ENCODE measurements around the gene CRYZL1. TPM values are rescaled to one million over a fixed set of nuclear protein-coding genes. Genes with fewer than 3 reads are reported as not detected.
A peak's percentile ranks its signal among the peaks of the same experiment; 100 is the strongest.

The CRYZL1 gene
- total and polyA plus RNA-seq, 7 experiments from 2014 or later, result 33.0 to 75.5 (median 40.4) TPM

DNA sequence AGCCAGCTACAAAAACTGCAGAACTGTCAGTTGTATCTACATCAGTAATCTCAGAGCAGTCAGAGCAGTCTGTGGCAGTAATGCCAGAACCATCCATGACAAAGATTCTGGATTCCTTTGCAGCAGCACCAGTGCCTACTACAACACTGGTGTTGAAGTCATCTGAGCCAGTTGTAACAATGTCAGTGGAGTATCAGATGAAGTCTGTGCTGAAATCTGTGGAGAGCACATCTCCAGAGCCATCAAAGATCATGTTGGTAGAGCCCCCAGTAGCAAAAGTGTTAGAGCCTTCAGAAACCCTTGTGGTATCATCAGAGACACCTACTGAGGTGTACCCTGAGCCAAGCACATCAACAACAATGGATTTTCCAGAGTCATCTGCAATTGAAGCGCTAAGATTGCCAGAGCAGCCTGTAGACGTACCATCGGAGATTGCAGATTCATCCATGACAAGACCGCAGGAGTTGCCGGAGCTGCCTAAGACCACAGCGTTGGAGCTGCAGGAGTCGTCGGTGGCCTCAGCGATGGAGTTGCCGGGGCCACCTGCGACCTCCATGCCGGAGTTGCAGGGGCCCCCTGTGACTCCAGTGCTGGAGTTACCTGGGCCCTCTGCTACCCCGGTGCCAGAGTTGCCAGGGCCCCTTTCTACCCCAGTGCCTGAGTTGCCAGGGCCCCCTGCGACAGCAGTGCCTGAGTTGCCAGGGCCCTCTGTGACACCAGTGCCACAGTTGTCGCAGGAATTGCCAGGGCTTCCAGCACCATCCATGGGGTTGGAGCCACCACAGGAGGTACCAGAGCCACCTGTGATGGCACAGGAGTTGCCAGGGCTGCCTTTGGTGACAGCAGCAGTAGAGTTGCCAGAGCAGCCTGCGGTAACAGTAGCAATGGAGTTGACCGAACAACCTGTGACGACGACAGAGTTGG, 91.4 kb downstream of the CRYZL1 start:
- POLR2A ChIA-PET, result interaction anchor here (0.6 to 7.3 kb wide), 2 partner anchors 6 to 798 kb away, joined by 3 to 69 read pairs; partner anchors contain the start of genes GART and SON
- Histone ChIP-seq H3K4me1 (ENCODE audit: control insufficient read depth in 2 of 2, insufficient read depth in 2 of 2, low read length in 2 of 2) (peaks cover 9% of the 10 kb centered on the region in 2 donors), H3K27me3 (ENCODE audit: control insufficient read depth in 2 of 2, insufficient read depth in 2 of 2, low read length in 2 of 2) (no peaks in the 10 kb centered on the region), H3K36me3 (ENCODE audit: control insufficient read depth in 2 of 3, insufficient read depth in 3 of 3, low read length in 3 of 3) (peaks cover 38 to 73% (median 41%) of the 10 kb centered on the region in 3 experiments), H3K9me3 (ENCODE audit: control insufficient read depth in 2 of 3, low read length in 3 of 3) (no peaks in the 10 kb centered on the region), H3K4me3 (ENCODE audit: low read length) (no peak overlapping the region), H3K27ac (ENCODE audit: low read depth, low read length) (no peak overlapping the region)
- Mint-ChIP-seq H3K9me3 (peaks cover 0 to 3% (median 0%) of the 10 kb centered on the region in 11 donors), H3K4me1 (peaks cover 33 to 67% (median 49%) of the 10 kb centered on the region in 7 donors), H3K27me3 (no peaks in the 10 kb centered on the region), H3K4me3 (no peak overlapping the region), H3K27ac (peak overlapping the region in 2 of 9 donors; percentile 28 to 39), H3K36me3 (peaks cover 13 to 53% (median 33%) of the 10 kb centered on the region in 5 donors)
- DNase-seq (no peak), ATAC-seq (peak; percentile 14)
- CTCF ChIA-PET, result interaction anchor here (0.5 kb wide), 1 partner anchor 103 kb away, joined by 3 read pairs; no protein-coding TSS in a partner anchor
- intact Hi-C loops (cut with micrococcal nuclease), result loop anchor here (10.0 kb wide), 2 partner anchors 345 to 825 kb away; partner anchors contain the start of gene SYNJ1 (in 1 of the 2)

DNA sequence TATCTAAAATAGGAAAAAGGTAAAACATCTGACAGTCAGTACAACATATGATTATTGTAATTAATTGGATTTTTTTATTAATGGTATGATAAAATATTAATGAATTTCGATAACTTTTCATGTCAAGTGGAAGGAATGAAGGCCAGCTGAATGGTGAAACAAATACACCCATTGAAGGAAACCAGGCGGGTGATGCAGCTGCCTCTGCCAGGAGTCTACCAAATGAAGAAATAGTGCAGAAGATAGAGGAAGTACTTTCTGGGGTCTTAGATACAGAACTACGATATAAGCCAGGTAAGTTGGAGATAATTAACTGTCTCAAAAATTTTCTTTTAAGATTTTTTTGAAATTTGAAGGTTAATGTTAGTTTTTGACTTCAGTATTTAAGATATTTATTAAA, 95.5 kb downstream of the CRYZL1 start:
- POLR2A ChIA-PET, result interaction anchor here (4.9 to 6.9 kb wide), 2 partner anchors 8 to 65 kb away, joined by 69 to 108 read pairs; partner anchors contain the start of gene TMEM50B
- peak overlapping the region in 7 of 10 donors; percentile 62 to 99 (median 92) for H3K4me3 Mint-ChIP-seq
- Histone ChIP-seq H3K36me3 (ENCODE audit: control insufficient read depth in 2 of 3, insufficient read depth in 3 of 3, low read length in 3 of 3) (peaks cover 7 to 50% (median 8%) of the 10 kb centered on the region in 3 experiments), H3K27me3 (ENCODE audit: control insufficient read depth in 2 of 2, insufficient read depth in 2 of 2, low read length in 2 of 2) (no peaks in the 10 kb centered on the region), H3K9me3 (ENCODE audit: control insufficient read depth in 2 of 3, low read length in 3 of 3) (no peaks in the 10 kb centered on the region), H3K27ac (ENCODE audit: low read depth, low read length) (no peak overlapping the region), H3K4me1 (ENCODE audit: control insufficient read depth in 2 of 2, insufficient read depth in 2 of 2, low read length in 2 of 2) (peaks cover 14 to 22% of the 10 kb centered on the region in 2 donors), H3K4me3 (ENCODE audit: low read length) (no peak overlapping the region)
- intact Hi-C loops (cut with micrococcal nuclease), result loop anchor here (10.0 kb wide), 2 partner anchors 349 to 821 kb away; partner anchors contain the start of gene SYNJ1 (in 1 of the 2)
- H3K9me3 Mint-ChIP-seq, result peaks cover 0 to 5% (median 0%) of the 10 kb centered on the region in 11 donors
- DNase-seq, result no peak
- peak overlapping the region in 4 of 9 donors; percentile 38 to 99 (median 79) for H3K27ac Mint-ChIP-seq
- CTCF ChIA-PET, result interaction anchor here (0.9 kb wide), 1 partner anchor 28 kb away, joined by 3 read pairs; no protein-coding TSS in a partner anchor
- ATAC-seq, result no peak
- H3K36me3 Mint-ChIP-seq, result peaks cover 0 to 23% (median 16%) of the 10 kb centered on the region in 5 donors
- H3K27me3 Mint-ChIP-seq, result peaks cover 0 to 5% (median 0%) of the 10 kb centered on the region in 5 donors
- peaks cover 30 to 62% (median 50%) of the 10 kb centered on the region in 7 donors for H3K4me1 Mint-ChIP-seq

DNA sequence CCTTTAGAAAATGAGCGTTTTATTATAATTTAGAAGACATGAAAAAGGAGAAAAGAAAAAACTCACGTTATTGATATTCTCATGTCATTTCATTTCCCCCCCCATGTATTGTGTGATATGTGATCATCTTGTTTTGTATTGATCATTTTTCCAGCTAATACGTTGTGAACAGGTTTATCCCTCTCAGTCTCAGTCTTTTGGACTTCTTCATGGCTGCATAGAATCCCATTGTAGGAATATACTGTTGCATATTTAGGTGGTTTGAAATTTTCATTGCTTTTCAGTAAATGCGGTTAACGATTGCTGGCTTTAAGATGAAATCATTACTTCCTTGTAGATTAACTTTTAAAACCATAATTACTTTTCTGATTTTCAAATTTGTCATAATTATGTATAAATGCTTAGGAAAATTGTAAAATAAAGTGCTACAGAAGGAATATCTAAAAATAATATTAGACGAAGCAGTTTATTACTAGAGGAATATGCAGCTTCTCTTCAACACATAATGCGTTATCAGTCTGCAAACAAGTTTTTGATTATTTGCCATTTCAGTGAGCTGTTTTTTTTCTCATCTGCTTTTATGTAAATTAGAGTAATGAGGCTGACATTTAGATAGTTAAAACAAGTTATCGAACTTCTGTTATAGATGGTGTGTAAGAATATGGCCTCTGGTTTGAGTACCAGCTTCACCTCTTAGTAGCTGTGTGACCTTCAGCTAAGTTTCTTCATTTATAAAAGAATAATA, 96.9 kb downstream of the CRYZL1 start:
- H3K27me3 ChIP-seq (ENCODE audit: control insufficient read depth in 2 of 2, insufficient read depth in 2 of 2, low read length in 2 of 2), result no peaks in the 10 kb centered on the region
- peaks cover 0 to 16% (median 11%) of the 10 kb centered on the region in 5 donors for H3K36me3 Mint-ChIP-seq
- ChIA-PET CTCF (interaction anchor here (0.7 to 2.1 kb wide), 4 partner anchors 14 to 65 kb away, joined by 3 to 5 read pairs (median 4); partner anchors contain the start of genes DNAJC28, DONSON and TMEM50B), POLR2A (interaction anchor here (0.5 to 6.9 kb wide), 8 partner anchors 10 to 278 kb away, joined by 3 to 108 read pairs (median 4); partner anchors contain the start of genes DONSON, IFNAR1 and TMEM50B)
- peaks cover 0 to 5% (median 0%) of the 10 kb centered on the region in 11 donors for H3K9me3 Mint-ChIP-seq
- H3K4me3 Mint-ChIP-seq, result peak overlapping the region; percentile 90 to 100 (median 97)
- no peak for DNase-seq
- H3K4me1 ChIP-seq (ENCODE audit: control insufficient read depth in 2 of 2, insufficient read depth in 2 of 2, low read length in 2 of 2), result peaks cover 20 to 30% of the 10 kb centered on the region in 2 donors
- H3K4me1 Mint-ChIP-seq, result peaks cover 35 to 71% (median 57%) of the 10 kb centered on the region in 7 donors
- peak overlapping the region; percentile 99 for H3K27ac ChIP-seq (ENCODE audit: low read depth, low read length)
- peaks cover 0 to 5% (median 0%) of the 10 kb centered on the region in 5 donors for H3K27me3 Mint-ChIP-seq
- peak overlapping the region; percentile 99 to 100 (median 99) for H3K27ac Mint-ChIP-seq
- no peak for ATAC-seq
- peaks cover 0 to 35% (median 8%) of the 10 kb centered on the region in 3 experiments for H3K36me3 ChIP-seq (ENCODE audit: control insufficient read depth in 2 of 3, insufficient read depth in 3 of 3, low read length in 3 of 3)
- H3K4me3 ChIP-seq (ENCODE audit: low read length), result peak overlapping the region; percentile 95
- intact Hi-C loops (cut with micrococcal nuclease), result loop anchor here (5.0 to 10.0 kb wide), 6 partner anchors 162 to 1132 kb away; partner anchors contain the start of genes ATP5PO (in 1 of the 2), EVA1C (in 1 of the 2) and SYNJ1 (in 1 of the 2)
- no peaks in the 10 kb centered on the region for H3K9me3 ChIP-seq (ENCODE audit: control insufficient read depth in 2 of 3, low read length in 3 of 3)

DNA sequence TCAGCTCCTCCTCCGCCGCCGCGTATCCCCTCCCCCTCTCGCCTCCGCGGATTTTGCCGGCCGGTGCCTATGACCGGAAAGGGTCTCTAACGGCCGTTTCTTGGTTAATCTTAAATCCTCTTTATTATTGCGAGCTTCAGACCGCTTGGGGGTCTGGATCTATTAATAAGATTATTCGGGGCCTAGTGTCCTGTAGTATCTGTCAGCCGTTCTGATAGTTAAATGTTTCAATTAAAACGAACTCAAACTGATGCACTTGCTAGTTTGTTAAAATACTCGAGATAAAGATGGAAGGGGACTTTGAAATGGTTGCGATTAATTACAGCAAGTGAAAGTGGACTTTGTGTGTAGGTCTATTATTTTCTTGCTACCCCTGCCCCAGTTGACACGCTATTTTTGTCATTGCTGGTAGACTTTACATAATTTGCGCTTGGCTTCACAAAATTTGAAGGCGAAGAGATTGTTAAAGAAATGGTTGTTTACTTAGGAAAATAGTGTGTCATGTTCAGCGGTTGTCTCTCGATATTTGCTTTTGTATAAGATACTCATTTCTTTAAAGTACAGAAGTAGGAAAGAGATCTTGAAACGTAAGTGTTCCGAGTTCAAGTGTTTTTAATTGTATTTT, 97.9 kb downstream of the CRYZL1 start:
- Histone ChIP-seq H3K4me1 (ENCODE audit: control insufficient read depth in 2 of 2, insufficient read depth in 2 of 2, low read length in 2 of 2) (peaks cover 20 to 30% of the 10 kb centered on the region in 2 donors), H3K9me3 (ENCODE audit: control insufficient read depth in 2 of 3, low read length in 3 of 3) (no peaks in the 10 kb centered on the region), H3K27ac (ENCODE audit: low read depth, low read length) (peak overlapping the region; percentile 99), H3K27me3 (ENCODE audit: control insufficient read depth in 2 of 2, insufficient read depth in 2 of 2, low read length in 2 of 2) (no peaks in the 10 kb centered on the region), H3K36me3 (ENCODE audit: control insufficient read depth in 2 of 3, insufficient read depth in 3 of 3, low read length in 3 of 3) (peaks cover 0 to 26% (median 0%) of the 10 kb centered on the region in 3 experiments), H3K4me3 (ENCODE audit: low read length) (peak overlapping the region; percentile 95)
- peaks cover 0 to 5% (median 0%) of the 10 kb centered on the region in 5 donors for H3K27me3 Mint-ChIP-seq
- H3K27ac Mint-ChIP-seq, result peak overlapping the region; percentile 99 to 100 (median 99)
- peaks cover 29 to 62% (median 49%) of the 10 kb centered on the region in 7 donors for H3K4me1 Mint-ChIP-seq
- peak overlapping the region; percentile 90 to 100 (median 97) for H3K4me3 Mint-ChIP-seq
- H3K36me3 Mint-ChIP-seq, result peaks cover 0 to 10% (median 6%) of the 10 kb centered on the region in 5 donors
- intact Hi-C loops (cut with micrococcal nuclease), result loop anchor here (1.0 to 10.0 kb wide), 14 partner anchors 15 to 1131 kb away; partner anchors contain the start of genes CFAP298 (in 2 of the 2), ATP5PO (in 1 of the 2), DONSON (in 1 of the 2) and EVA1C (in 1 of the 2)
- DNase-seq (peak in 1 of 9 donors; percentile 85), ATAC-seq (peak; percentile 1)
- ChIA-PET CTCF (interaction anchor here (2.1 kb wide), 1 partner anchor 45 kb away, joined by 5 read pairs; the partner anchor contains the start of gene DONSON), POLR2A (interaction anchor here (0.6 to 6.9 kb wide), 28 partner anchors 10 to 772 kb away, joined by 3 to 108 read pairs (median 4); partner anchors contain the start of genes DNAJC28, DONSON, IFNAR1 and PAXBP1)
- H3K9me3 Mint-ChIP-seq, result peaks cover 0 to 5% (median 0%) of the 10 kb centered on the region in 11 donors

All from naive thymus-derived CD4-positive, alpha-beta T cell (primary cell).